HK-2 (cell line): ENCODE data around the gene DCAF17.
"Not testable (repeated sequence)": the region's sequence is repeated elsewhere in the genome, so short reads cannot be mapped to it uniquely, and the experiment has no call there.

Source experiments
- DNase-seq: peaks from one replicate; pipeline ENCODE4 v3.0.0-alpha.2; 2018; ENCODE audit not compliant: unreplicated experiment

The DCAF17 gene

GRCh38 chr2:171513719-171514160, 79.7 kb downstream of the DCAF17 start:
- no peak for DNase-seq

GRCh38 chr2:171514908-171515582, 81.0 kb downstream of the DCAF17 start:
- no peak for DNase-seq

DNA sequence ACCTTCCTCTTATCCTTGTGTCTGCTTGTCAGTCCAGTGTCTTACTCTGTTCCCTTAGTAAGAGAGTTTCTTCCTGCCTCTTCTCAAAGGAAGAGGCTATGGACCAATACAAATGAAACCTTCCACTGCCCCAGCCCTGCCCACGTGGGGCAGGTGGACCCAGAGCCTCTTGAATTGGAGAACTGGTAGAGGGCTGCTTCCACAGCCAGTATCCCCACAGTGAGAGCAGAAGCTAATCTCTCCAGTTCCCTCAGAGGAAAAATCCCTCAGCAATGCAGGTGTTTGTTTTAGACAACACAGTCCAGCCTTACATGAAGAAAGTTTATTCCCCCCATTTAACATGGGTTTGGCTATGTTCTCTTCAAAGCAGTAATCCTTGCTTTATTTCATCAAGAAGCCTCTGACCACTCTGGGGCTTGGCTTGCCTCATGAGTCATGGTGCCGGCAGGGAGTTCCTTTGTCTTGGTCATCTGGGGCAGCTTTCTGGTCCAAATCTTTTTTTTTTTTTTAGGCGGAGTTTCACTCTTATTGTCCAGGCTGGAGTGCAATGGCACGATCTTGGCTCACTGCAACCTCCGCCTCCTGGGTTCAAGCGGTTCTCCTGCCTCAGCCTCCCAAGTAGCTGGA, 81.8 kb downstream of the DCAF17 start:
- no peak for DNase-seq

- no peak for DNase-seq
Measured at GRCh38 chr2:171516793-171517192, 82.8 kb downstream of the DCAF17 start.

GRCh38 chr2:171520471-171520870, 86.4 kb downstream of the DCAF17 start:
- DNase-seq: no peak

GRCh38 chr2:171521361-171522051, 87.5 kb downstream of the DCAF17 start:
- no peak for DNase-seq

GRCh38 chr2:171522052-171522787, 88.2 kb downstream of the DCAF17 start, which contains the start of gene CYBRD1:
TSS of gene CYBRD1 (plus strand) at chr2:171522474. CDS start at chr2:171522546, 72 bp downstream.
- DNase-seq: peak; percentile 80

GRCh38 chr2:171522788-171523087, 88.7 kb downstream of the DCAF17 start:
- no peak for DNase-seq

GRCh38 chr2:171523088-171524017, 89.3 kb downstream of the DCAF17 start:
- peak; percentile 64 for DNase-seq

DNA sequence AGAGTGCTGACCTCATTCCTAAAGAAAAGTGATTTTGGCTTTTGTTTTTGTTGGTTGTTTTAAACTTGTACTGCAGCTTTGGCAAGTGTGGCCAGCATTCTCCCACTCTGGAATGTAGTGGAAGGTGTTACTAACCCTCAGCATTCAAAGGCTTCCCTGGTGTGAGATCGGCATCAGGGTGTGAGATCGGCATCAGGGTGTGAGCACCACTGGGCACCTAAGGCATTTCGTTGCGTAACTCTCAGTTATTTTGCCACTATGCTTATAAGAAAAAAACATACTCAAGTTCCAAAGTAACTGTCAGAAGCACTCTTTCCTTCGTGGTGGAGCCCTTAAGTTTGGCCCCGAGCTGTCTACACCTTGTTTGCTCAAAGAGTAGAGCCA, 90.0 kb downstream of the DCAF17 start:
- no peak for DNase-seq

DNA sequence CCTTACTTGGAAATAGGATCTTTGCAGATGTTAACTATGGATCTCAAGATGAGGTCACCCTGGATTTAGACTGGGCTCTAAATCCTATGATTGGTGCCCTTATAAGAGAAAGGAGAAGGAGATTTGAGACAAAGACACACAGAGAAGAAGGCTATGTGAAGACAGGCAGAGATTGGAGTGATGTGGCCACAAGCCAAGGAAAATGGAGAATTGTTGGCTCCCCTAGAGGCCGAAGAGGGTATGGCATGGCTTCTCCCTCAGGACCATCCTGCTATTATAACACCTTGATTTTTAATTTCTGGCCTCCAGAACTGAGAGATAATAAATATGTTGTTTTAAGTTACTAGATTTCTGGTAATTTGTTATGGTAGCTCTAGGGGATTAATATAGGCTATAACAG, 95.9 kb downstream of the DCAF17 start:
- no peak for DNase-seq

DNA sequence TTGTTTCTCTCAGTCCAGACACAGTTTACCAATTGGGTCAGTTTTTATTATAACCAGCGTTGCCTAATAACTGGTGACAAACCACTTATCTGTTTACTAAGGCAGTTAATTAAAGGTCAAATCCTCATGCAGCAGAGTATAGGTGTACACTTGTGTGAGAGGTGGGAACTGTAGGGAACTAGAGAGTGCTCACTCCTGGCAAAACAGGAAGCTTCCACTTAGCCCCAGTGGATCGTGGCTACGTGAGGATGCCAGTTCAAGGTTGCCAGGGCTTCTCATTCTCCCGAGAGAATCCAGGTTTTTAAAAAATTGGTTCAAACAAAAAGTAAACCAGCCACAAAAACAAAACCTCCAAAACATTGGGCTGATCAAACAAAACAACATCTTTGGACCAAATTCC, 96.4 kb downstream of the DCAF17 start:
- DNase-seq: no peak

- not testable (repeated sequence) for DNase-seq
Measured at GRCh38 chr2:171530859-171531258, 96.8 kb downstream of the DCAF17 start.

DNA sequence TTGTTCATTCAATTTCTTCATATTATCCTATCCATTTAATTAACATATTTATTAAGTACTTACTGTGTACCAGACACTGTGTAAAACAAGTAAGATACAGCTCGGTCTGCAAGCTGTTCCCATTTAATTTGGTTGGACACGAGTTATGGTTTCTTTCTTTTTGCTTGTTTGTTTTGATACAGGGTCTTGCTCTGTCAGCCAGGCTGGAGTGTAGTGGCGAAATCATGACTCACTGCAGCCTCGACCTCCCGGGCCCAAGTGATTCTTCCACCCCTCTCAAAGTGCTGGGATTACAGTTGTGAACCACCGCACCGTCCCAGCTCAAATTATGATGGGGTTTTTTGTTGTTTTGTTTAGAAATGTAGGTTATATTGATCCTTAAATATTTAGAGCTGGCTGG, 97.3 kb downstream of the DCAF17 start:
- DNase-seq: no peak

GRCh38 chr2:171531836-171532450, 97.9 kb downstream of the DCAF17 start:
- DNase-seq: no peak

DNA sequence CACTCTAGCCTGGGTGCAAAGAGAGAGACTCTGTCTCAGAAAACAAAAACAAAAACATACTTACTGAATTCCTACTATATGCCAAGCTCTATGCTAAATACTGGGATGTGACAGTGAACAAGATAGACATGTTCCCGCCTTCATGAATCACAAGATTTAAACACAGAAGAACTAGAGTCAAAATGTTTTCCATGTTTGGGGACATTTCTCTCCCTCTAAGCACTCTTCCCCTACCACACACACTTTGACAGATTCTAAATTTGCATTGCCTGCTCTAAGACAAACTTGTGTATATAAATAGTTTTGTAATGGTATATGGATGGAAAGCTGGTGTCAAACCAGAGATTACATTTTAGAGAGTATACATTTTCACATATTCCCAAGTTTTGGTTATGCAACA, 99.3 kb downstream of the DCAF17 start:
- no peak for DNase-seq
